ENCODE results near the gene TAS2R50. TPM values are rescaled to one million over a fixed set of nuclear protein-coding genes. Genes with fewer than 3 reads are reported as not detected.
A peak's percentile ranks its signal among the peaks of the same experiment; 100 is the strongest.

Gene TAS2R50
- total and polyA plus RNA-seq, 3 experiments from 2014 or later: 0.22 to 0.47 TPM; not detected in 1

- no peak for DNase-seq
- no peaks in the 10 kb centered on the region for H3K36me3 ChIP-seq (ENCODE audit: insufficient read depth, low read length)
- CTCF ChIA-PET: no interaction called here
- POLR2A ChIA-PET: no interaction called here
- H3K4me3 ChIP-seq (ENCODE audit: low read length): no peak overlapping the region
- H3K27ac Mint-ChIP-seq: no peak overlapping the region
- no peak overlapping the region for H3K27ac ChIP-seq (ENCODE audit: low read depth, low read length)
- H3K27me3 ChIP-seq (ENCODE audit: insufficient read depth, low read length, poor library complexity, severe bottlenecking): no peaks in the 10 kb centered on the region
- H3K4me3 Mint-ChIP-seq: no peak overlapping the region
- no peaks in the 10 kb centered on the region for H3K27me3 Mint-ChIP-seq
- H3K9me3 Mint-ChIP-seq: no peaks in the 10 kb centered on the region
- H3K9me3 ChIP-seq (ENCODE audit: low read length): no peaks in the 10 kb centered on the region
- H3K36me3 Mint-ChIP-seq: peaks cover 1 to 17% (median 17%) of the 10 kb centered on the region in 3 donors
- no peaks in the 10 kb centered on the region for H3K4me1 ChIP-seq (ENCODE audit: insufficient read depth, low read length)
- H3K4me1 Mint-ChIP-seq: no peaks in the 10 kb centered on the region
These were observed 27.5 kb upstream of the TAS2R50 start for GRCh38 chr12:11014234-11014633.

GRCh38 chr12:11007608-11008007 is 20.9 kb upstream of the TAS2R50 start:
- Histone ChIP-seq H3K27me3 (ENCODE audit: insufficient read depth, low read length, poor library complexity, severe bottlenecking) (no peaks in the 10 kb centered on the region), H3K27ac (ENCODE audit: low read depth, low read length) (no peak overlapping the region), H3K4me3 (ENCODE audit: low read length) (no peak overlapping the region), H3K4me1 (ENCODE audit: insufficient read depth, low read length) (no peaks in the 10 kb centered on the region), H3K9me3 (ENCODE audit: low read length) (no peaks in the 10 kb centered on the region), H3K36me3 (ENCODE audit: insufficient read depth, low read length) (no peaks in the 10 kb centered on the region)
- H3K4me3 Mint-ChIP-seq: no peak overlapping the region
- no peaks in the 10 kb centered on the region for H3K27me3 Mint-ChIP-seq
- ChIA-PET POLR2A (no interaction called here), CTCF (no interaction called here)
- H3K36me3 Mint-ChIP-seq: peaks cover 2 to 19% (median 4%) of the 10 kb centered on the region in 3 donors
- no peaks in the 10 kb centered on the region for H3K4me1 Mint-ChIP-seq
- DNase-seq: no peak
- H3K9me3 Mint-ChIP-seq: no peaks in the 10 kb centered on the region
- no peak overlapping the region for H3K27ac Mint-ChIP-seq

- Mint-ChIP-seq H3K36me3 (peaks cover 10 to 30% (median 18%) of the 10 kb centered on the region in 3 donors), H3K27me3 (no peaks in the 10 kb centered on the region), H3K4me3 (no peak within 1 kb of the TSS), H3K4me1 (peaks cover 0 to 1% (median 0%) of the 10 kb centered on the region in 3 donors), H3K27ac (no peak within 1 kb of the TSS), H3K9me3 (peaks cover 0 to 2% (median 0%) of the 10 kb centered on the region in 5 donors)
- H3K4me1 ChIP-seq (ENCODE audit: insufficient read depth, low read length): no peaks in the 10 kb centered on the region
- no peak for DNase-seq
- POLR2A ChIA-PET: no interaction called here
- no peak within 1 kb of the TSS for H3K27ac ChIP-seq (ENCODE audit: low read depth, low read length)
- H3K27me3 ChIP-seq (ENCODE audit: insufficient read depth, low read length, poor library complexity, severe bottlenecking): no peaks in the 10 kb centered on the region
- no peaks in the 10 kb centered on the region for H3K9me3 ChIP-seq (ENCODE audit: low read length)
- no peaks in the 10 kb centered on the region for H3K36me3 ChIP-seq (ENCODE audit: insufficient read depth, low read length)
- H3K4me3 ChIP-seq (ENCODE audit: low read length): no peak within 1 kb of the TSS
- CTCF ChIA-PET: no interaction called here
These were observed 11.5 kb upstream of the TAS2R50 start, which contains the start of gene TAS2R20 for GRCh38 chr12:10998204-10998603. Gene TAS2R20 (minus strand): TSS chr12:10998304. CDS start chr12:10997875, 429 bp downstream.

- peaks cover 0 to 5% (median 0%) of the 10 kb centered on the region in 5 donors for H3K9me3 Mint-ChIP-seq
- POLR2A ChIA-PET: no interaction called here
These were observed 7.6 kb upstream of the TAS2R50 start for GRCh38 chr12:10994307-10994706.

GRCh38 chr12:10989107-10989506 is 2.4 kb upstream of the TAS2R50 start:
- Histone ChIP-seq H3K27me3 (ENCODE audit: insufficient read depth, low read length, poor library complexity, severe bottlenecking) (no peaks in the 10 kb centered on the region), H3K4me3 (ENCODE audit: low read length) (no peak overlapping the region), H3K27ac (ENCODE audit: low read depth, low read length) (no peak overlapping the region), H3K9me3 (ENCODE audit: low read length) (no peaks in the 10 kb centered on the region), H3K4me1 (ENCODE audit: insufficient read depth, low read length) (no peaks in the 10 kb centered on the region), H3K36me3 (ENCODE audit: insufficient read depth, low read length) (no peaks in the 10 kb centered on the region)
- DNase-seq: no peak
- Mint-ChIP-seq H3K4me1 (peaks cover 2 to 6% (median 4%) of the 10 kb centered on the region in 3 donors), H3K36me3 (peaks cover 9 to 24% (median 12%) of the 10 kb centered on the region in 3 donors), H3K27me3 (peaks cover 7 to 8% of the 10 kb centered on the region in 2 donors), H3K27ac (no peak overlapping the region), H3K4me3 (no peak overlapping the region), H3K9me3 (peaks cover 0 to 5% (median 0%) of the 10 kb centered on the region in 5 donors)
- POLR2A ChIA-PET: no interaction called here
- CTCF ChIA-PET: no interaction called here

More at GRCh38 chr12:10994307-10994706, 7.6 kb upstream of the TAS2R50 start:
- peaks cover 15 to 34% (median 27%) of the 10 kb centered on the region in 3 donors for H3K36me3 Mint-ChIP-seq
- Histone ChIP-seq H3K27me3 (ENCODE audit: insufficient read depth, low read length, poor library complexity, severe bottlenecking) (no peaks in the 10 kb centered on the region), H3K4me3 (ENCODE audit: low read length) (no peak overlapping the region), H3K36me3 (ENCODE audit: insufficient read depth, low read length) (no peaks in the 10 kb centered on the region), H3K9me3 (ENCODE audit: low read length) (no peaks in the 10 kb centered on the region), H3K4me1 (ENCODE audit: insufficient read depth, low read length) (no peaks in the 10 kb centered on the region), H3K27ac (ENCODE audit: low read depth, low read length) (no peak overlapping the region)
- H3K4me3 Mint-ChIP-seq: no peak overlapping the region
- no peak for DNase-seq
- H3K27ac Mint-ChIP-seq: no peak overlapping the region
- H3K27me3 Mint-ChIP-seq: peaks cover 0 to 2% of the 10 kb centered on the region in 2 donors
- H3K4me1 Mint-ChIP-seq: peaks cover 0 to 1% (median 0%) of the 10 kb centered on the region in 3 donors
- CTCF ChIA-PET: no interaction called here

- peaks cover 22% of the 10 kb centered on the region for H3K4me1 ChIP-seq (ENCODE audit: insufficient read depth, low read length)
- H3K4me1 Mint-ChIP-seq: peaks cover 35 to 57% (median 38%) of the 10 kb centered on the region in 3 donors
- peaks cover 0 to 10% (median 6%) of the 10 kb centered on the region in 3 donors for H3K36me3 Mint-ChIP-seq
- no peaks in the 10 kb centered on the region for H3K36me3 ChIP-seq (ENCODE audit: insufficient read depth, low read length)
- DNase-seq: peak; percentile 1 to 86 (median 76)
- CTCF ChIA-PET: interaction anchor here (1.0 kb wide), 1 partner anchor 504 kb away, joined by 4 read pairs; no protein-coding TSS in a partner anchor
- H3K9me3 Mint-ChIP-seq: no peaks in the 10 kb centered on the region
- H3K4me3 ChIP-seq (ENCODE audit: low read length): no peak overlapping the region
- H3K27ac Mint-ChIP-seq: peak overlapping the region in 2 of 8 donors; percentile 12 to 21
- peak overlapping the region; percentile 13 to 45 (median 37) for H3K4me3 Mint-ChIP-seq
- POLR2A ChIA-PET: interaction anchor here (0.6 kb wide), 1 partner anchor 189 kb away, joined by 3 read pairs; the partner anchor contains the start of gene SMIM10L1
- peaks cover 4% of the 10 kb centered on the region for H3K27me3 ChIP-seq (ENCODE audit: insufficient read depth, low read length, poor library complexity, severe bottlenecking)
- H3K27ac ChIP-seq (ENCODE audit: low read depth, low read length): no peak overlapping the region
- peaks cover 7 to 24% of the 10 kb centered on the region in 2 donors for H3K27me3 Mint-ChIP-seq
- no peaks in the 10 kb centered on the region for H3K9me3 ChIP-seq (ENCODE audit: low read length)
These were observed 4.5 kb downstream of the TAS2R50 start for GRCh38 chr12:10982244-10982643.

- H3K27me3 ChIP-seq (ENCODE audit: insufficient read depth, low read length, poor library complexity, severe bottlenecking): no peaks in the 10 kb centered on the region
- Mint-ChIP-seq H3K4me1 (peaks cover 0 to 28% (median 13%) of the 10 kb centered on the region in 3 donors), H3K9me3 (no peaks in the 10 kb centered on the region), H3K27me3 (peaks cover 5 to 24% of the 10 kb centered on the region in 2 donors), H3K4me3 (peak overlapping the region in 1 of 7 donors; percentile 37), H3K36me3 (peaks cover 4 to 12% (median 5%) of the 10 kb centered on the region in 3 donors), H3K27ac (no peak overlapping the region)
- no peak overlapping the region for H3K27ac ChIP-seq (ENCODE audit: low read depth, low read length)
- H3K4me1 ChIP-seq (ENCODE audit: insufficient read depth, low read length): no peaks in the 10 kb centered on the region
- H3K9me3 ChIP-seq (ENCODE audit: low read length): no peaks in the 10 kb centered on the region
- no peak overlapping the region for H3K4me3 ChIP-seq (ENCODE audit: low read length)
- no peak for DNase-seq
- POLR2A ChIA-PET: no interaction called here
- CTCF ChIA-PET: interaction anchor here (1.2 kb wide), 1 partner anchor 220 kb away, joined by 3 read pairs; no protein-coding TSS in a partner anchor
- no peaks in the 10 kb centered on the region for H3K36me3 ChIP-seq (ENCODE audit: insufficient read depth, low read length)
These were observed 11.7 kb downstream of the TAS2R50 start for GRCh38 chr12:10974965-10975364.

GRCh38 chr12:10968765-10969456 is 17.8 kb downstream of the TAS2R50 start:
- no peaks in the 10 kb centered on the region for H3K9me3 ChIP-seq (ENCODE audit: low read length)
- no peak overlapping the region for H3K27ac ChIP-seq (ENCODE audit: low read depth, low read length)
- Mint-ChIP-seq H3K4me3 (no peak overlapping the region), H3K4me1 (peaks cover 0 to 13% (median 4%) of the 10 kb centered on the region in 3 donors), H3K27me3 (no peaks in the 10 kb centered on the region), H3K9me3 (no peaks in the 10 kb centered on the region), H3K36me3 (peaks cover 0 to 9% (median 4%) of the 10 kb centered on the region in 3 donors), H3K27ac (no peak overlapping the region)
- no peaks in the 10 kb centered on the region for H3K4me1 ChIP-seq (ENCODE audit: insufficient read depth, low read length)
- no peak overlapping the region for H3K4me3 ChIP-seq (ENCODE audit: low read length)
- ChIA-PET POLR2A (interaction anchor here (0.8 kb wide), 1 partner anchor 203 kb away, joined by 3 read pairs; no protein-coding TSS in a partner anchor), CTCF (no interaction called here)
- no peak for DNase-seq
- H3K36me3 ChIP-seq (ENCODE audit: insufficient read depth, low read length): no peaks in the 10 kb centered on the region
- no peaks in the 10 kb centered on the region for H3K27me3 ChIP-seq (ENCODE audit: insufficient read depth, low read length, poor library complexity, severe bottlenecking)

Data from CD8-positive, alpha-beta memory T cell (primary cell).